ENCODE results near the gene CDC42BPG. TPM values are rescaled to one million over a fixed set of nuclear protein-coding genes. Genes with fewer than 3 reads are reported as not detected.

Gene CDC42BPG
- polyA plus RNA-seq, 1 experiment, result 0.02 TPM

DNA sequence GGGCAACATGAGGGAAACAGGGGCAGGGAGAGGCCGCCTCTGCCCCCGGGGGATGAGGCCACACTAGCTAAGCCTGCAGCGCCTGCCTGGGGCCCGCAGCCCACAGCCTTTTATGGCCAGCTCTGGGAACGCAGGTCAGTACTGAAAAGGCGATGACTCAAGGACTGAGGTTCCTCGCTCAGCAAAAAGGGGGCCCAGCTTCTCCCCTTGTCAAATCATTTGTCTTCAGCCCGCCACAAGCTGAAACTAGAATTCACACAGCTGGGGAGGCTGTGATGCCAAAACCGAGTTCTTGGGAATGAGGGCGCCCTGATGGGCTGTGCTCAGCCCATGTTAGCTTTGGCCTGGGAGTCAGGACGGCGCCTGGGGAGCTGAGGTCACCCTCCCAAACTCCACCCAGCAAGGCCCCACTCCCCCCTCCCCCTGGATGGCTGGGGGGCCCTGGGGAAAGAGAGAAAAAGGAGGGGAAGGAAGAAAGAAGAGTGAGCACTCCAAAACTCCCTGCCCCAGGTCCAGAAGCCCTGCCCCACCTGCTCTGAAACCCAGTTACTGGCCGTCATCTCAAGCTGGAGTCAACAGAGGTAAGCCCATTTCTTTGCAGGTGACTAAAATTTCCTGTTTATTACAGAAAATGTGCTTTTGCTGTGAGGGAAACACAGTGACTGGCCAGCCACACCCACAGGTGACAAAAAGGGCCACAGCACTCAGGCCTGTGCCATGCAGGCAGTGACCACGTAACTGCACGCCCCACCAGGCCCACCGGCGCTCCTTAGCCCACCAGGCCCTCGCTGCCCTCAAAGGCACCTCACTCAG lies 20.2 kb upstream of the CDC42BPG start:
- DNase-seq (ENCODE audit: low read depth), result no peak
- peaks cover 16% of the 10 kb centered on the region for H3K36me3 ChIP-seq (ENCODE audit: control insufficient read depth, insufficient read depth, low read length)
- CTCF ChIA-PET, result interaction anchor here (1.1 to 29.2 kb wide), 8 partner anchors 10 to 176 kb away, joined by 3 to 797 read pairs (median 6); partner anchors contain the start of genes CDC42BPG and EHD1
- TF ChIP-seq, protein P1, sequence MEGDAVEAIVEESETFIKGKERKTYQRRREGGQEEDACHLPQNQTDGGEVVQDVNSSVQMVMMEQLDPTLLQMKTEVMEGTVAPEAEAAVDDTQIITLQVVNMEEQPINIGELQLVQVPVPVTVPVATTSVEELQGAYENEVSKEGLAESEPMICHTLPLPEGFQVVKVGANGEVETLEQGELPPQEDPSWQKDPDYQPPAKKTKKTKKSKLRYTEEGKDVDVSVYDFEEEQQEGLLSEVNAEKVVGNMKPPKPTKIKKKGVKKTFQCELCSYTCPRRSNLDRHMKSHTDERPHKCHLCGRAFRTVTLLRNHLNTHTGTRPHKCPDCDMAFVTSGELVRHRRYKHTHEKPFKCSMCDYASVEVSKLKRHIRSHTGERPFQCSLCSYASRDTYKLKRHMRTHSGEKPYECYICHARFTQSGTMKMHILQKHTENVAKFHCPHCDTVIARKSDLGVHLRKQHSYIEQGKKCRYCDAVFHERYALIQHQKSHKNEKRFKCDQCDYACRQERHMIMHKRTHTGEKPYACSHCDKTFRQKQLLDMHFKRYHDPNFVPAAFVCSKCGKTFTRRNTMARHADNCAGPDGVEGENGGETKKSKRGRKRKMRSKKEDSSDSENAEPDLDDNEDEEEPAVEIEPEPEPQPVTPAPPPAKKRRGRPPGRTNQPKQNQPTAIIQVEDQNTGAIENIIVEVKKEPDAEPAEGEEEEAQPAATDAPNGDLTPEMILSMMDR (IDR thresholded peaks at IDR 0.05; ENCODE audit: insufficient read depth, low read depth, low read length), result no peak
- POLR2A ChIA-PET, result interaction anchor here (0.8 kb wide), 2 partner anchors 10 to 13 kb away, joined by 3 read pairs; no protein-coding TSS in a partner anchor
- no peaks in the 10 kb centered on the region for H3K27me3 ChIP-seq (ENCODE audit: control insufficient read depth, insufficient read depth, low read length)
- H3K4me3 ChIP-seq (ENCODE audit: low read depth, low read length), result no peak overlapping the region

DNA sequence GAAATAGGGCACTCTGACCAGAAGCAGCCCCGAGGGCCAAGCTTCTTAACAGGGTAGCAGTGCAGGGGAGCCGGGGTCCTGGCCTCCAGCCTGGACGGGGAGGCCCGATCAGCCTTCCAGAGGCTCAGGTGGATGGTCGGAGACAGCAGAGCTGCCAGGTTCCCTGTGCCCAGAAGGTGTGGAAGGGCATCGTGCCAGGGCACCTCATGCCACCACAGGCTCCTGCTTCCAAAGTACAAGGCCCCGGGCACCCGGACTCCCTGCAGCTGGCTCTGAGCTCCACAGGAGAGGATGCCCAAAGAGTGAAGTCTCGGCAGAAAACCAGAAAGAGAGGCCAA lies 19.7 kb upstream of the CDC42BPG start:
- no peaks in the 10 kb centered on the region for H3K27me3 ChIP-seq (ENCODE audit: control insufficient read depth, insufficient read depth, low read length)
- ChIA-PET POLR2A (interaction anchor here (0.8 kb wide), 1 partner anchor 14 kb away, joined by 3 read pairs; no protein-coding TSS in a partner anchor), CTCF (interaction anchor here (0.6 to 29.2 kb wide), 9 partner anchors 9 to 175 kb away, joined by 3 to 797 read pairs (median 5); partner anchors contain the start of genes CDC42BPG and EHD1)
- H3K4me3 ChIP-seq (ENCODE audit: low read depth, low read length), result no peak overlapping the region; the same call in 1 of the 2 replicates
- H3K36me3 ChIP-seq (ENCODE audit: control insufficient read depth, insufficient read depth, low read length), result peaks cover 17% of the 10 kb centered on the region
- no peak for DNase-seq (ENCODE audit: low read depth)
- TF ChIP-seq, protein P1 (IDR thresholded peaks at IDR 0.05; ENCODE audit: insufficient read depth, low read depth, low read length), result no peak

DNA sequence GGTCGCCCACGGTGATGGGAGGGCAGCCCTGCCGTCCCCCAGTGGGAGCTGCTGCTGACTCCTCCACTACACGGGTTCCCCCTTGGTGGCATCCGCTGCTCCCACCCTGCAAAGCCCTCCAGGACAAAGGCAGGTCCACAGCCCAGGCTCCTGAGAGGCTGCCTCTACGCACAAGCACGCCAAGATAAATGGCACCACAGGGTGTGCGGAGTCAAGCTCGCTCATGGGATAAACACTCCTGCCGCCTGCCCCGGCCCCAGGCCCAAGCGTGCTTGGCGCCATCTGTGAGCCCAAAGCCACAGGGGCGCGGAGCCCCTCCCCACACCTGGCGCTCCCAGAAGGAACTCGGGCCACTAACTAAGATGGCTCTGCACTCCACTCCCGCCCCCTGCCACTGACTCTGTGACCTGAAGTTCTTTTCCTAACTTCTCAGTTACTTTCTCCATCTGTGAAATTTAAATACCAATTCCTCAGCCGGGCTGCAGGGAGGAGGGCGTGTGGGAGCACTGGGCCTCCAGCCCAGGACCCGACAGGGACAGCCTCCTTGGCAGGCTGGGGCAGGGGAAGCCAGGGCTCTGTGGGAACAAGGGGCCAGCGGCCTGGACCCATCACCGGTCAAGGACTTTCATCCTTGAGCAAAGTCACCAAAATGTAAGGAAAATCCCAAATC lies 19.1 kb upstream of the CDC42BPG start:
- CTCF ChIA-PET, result interaction anchor here (0.6 to 29.2 kb wide), 5 partner anchors 12 to 151 kb away, joined by 3 to 797 read pairs (median 4); partner anchors contain the start of genes CDC42BPG and EHD1
- no peak overlapping the region for H3K4me3 ChIP-seq (ENCODE audit: low read depth, low read length)

DNA sequence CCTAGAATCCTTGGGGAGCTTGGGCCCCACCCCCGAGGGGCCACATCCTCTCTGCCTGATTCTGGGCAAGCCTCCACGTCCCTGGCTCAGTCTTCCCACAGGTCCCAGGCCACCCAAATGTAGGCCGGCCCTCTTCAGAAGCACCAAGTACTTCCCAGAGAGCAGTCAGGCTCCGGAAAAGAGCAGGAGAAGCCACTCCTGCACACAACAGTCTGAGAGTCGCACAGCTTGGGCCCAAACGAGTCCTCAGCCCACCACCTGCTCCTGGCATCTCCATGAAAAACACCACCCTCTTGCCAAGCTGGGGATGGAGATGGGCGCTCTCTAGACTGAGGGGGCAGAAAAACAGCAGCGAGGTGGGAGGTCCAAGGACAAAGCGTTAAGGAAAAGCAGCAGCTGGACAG lies 18.5 kb upstream of the CDC42BPG start:
- CTCF ChIA-PET, result interaction anchor here (29.2 kb wide), 1 partner anchor 23 kb away, joined by 797 read pairs; the partner anchor contains the start of gene EHD1
- POLR2A ChIA-PET, result no interaction called here
- H3K36me3 ChIP-seq (ENCODE audit: control insufficient read depth, insufficient read depth, low read length), result peaks cover 20% of the 10 kb centered on the region

More for the DNA sequence above, 19.1 kb upstream of the CDC42BPG start:
- POLR2A ChIA-PET, result interaction anchor here (0.8 kb wide), 1 partner anchor 15 kb away, joined by 3 read pairs; no protein-coding TSS in a partner anchor
- Histone ChIP-seq H3K36me3 (ENCODE audit: control insufficient read depth, insufficient read depth, low read length) (peaks cover 23% of the 10 kb centered on the region), H3K27me3 (ENCODE audit: control insufficient read depth, insufficient read depth, low read length) (no peaks in the 10 kb centered on the region)
- TF ChIP-seq, protein P1 (IDR thresholded peaks at IDR 0.05; ENCODE audit: insufficient read depth, low read depth, low read length), result no peak
- DNase-seq (ENCODE audit: low read depth), result no peak

More for the DNA sequence above, 18.5 kb upstream of the CDC42BPG start:
- no peak for DNase-seq (ENCODE audit: low read depth)
- Histone ChIP-seq H3K27me3 (ENCODE audit: control insufficient read depth, insufficient read depth, low read length) (no peaks in the 10 kb centered on the region), H3K4me3 (ENCODE audit: low read depth, low read length) (no peak overlapping the region)
- TF ChIP-seq, protein P1 (IDR thresholded peaks at IDR 0.05; ENCODE audit: insufficient read depth, low read depth, low read length), result no peak
